Mucosa of stomach (tissue), 1 donor: ENCODE measurements around the gene NCAPD2.

ENCODE experiments used
- H3K27me3 ChIP-seq: one replicate; pipeline ENCODE4 v1.7.0; 2013; ENCODE audit warnings: mild to moderate bottlenecking, low read length; ENCODE audit not compliant: control insufficient read depth, insufficient read depth
- H3K36me3 ChIP-seq: one replicate; pipeline ENCODE4 v1.7.0; 2013; ENCODE audit warnings: low read length; ENCODE audit not compliant: control insufficient read depth, insufficient read depth
- H3K4me1 ChIP-seq: one replicate; pipeline ENCODE4 v1.7.0; 2013; ENCODE audit warnings: mild to moderate bottlenecking, low read length; ENCODE audit not compliant: control insufficient read depth, insufficient read depth
- H3K4me3 ChIP-seq: one replicate; pipeline ENCODE4 v1.7.0; 2013; ENCODE audit warnings: low read length
- H3K9ac ChIP-seq: one replicate; pipeline ENCODE4 v1.7.0; 2013; ENCODE audit warnings: mild to moderate bottlenecking, low read length, moderate library complexity
- H3K9me3 ChIP-seq: one replicate; pipeline ENCODE4 v1.7.0; 2013; ENCODE audit warnings: mild to moderate bottlenecking, low read length, moderate library complexity; ENCODE audit not compliant: control insufficient read depth
- donor health status: Pancreatic carcinoma.

NCAPD2 gene, protein sequence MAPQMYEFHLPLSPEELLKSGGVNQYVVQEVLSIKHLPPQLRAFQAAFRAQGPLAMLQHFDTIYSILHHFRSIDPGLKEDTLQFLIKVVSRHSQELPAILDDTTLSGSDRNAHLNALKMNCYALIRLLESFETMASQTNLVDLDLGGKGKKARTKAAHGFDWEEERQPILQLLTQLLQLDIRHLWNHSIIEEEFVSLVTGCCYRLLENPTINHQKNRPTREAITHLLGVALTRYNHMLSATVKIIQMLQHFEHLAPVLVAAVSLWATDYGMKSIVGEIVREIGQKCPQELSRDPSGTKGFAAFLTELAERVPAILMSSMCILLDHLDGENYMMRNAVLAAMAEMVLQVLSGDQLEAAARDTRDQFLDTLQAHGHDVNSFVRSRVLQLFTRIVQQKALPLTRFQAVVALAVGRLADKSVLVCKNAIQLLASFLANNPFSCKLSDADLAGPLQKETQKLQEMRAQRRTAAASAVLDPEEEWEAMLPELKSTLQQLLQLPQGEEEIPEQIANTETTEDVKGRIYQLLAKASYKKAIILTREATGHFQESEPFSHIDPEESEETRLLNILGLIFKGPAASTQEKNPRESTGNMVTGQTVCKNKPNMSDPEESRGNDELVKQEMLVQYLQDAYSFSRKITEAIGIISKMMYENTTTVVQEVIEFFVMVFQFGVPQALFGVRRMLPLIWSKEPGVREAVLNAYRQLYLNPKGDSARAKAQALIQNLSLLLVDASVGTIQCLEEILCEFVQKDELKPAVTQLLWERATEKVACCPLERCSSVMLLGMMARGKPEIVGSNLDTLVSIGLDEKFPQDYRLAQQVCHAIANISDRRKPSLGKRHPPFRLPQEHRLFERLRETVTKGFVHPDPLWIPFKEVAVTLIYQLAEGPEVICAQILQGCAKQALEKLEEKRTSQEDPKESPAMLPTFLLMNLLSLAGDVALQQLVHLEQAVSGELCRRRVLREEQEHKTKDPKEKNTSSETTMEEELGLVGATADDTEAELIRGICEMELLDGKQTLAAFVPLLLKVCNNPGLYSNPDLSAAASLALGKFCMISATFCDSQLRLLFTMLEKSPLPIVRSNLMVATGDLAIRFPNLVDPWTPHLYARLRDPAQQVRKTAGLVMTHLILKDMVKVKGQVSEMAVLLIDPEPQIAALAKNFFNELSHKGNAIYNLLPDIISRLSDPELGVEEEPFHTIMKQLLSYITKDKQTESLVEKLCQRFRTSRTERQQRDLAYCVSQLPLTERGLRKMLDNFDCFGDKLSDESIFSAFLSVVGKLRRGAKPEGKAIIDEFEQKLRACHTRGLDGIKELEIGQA (N-terminal part only)

DNA sequence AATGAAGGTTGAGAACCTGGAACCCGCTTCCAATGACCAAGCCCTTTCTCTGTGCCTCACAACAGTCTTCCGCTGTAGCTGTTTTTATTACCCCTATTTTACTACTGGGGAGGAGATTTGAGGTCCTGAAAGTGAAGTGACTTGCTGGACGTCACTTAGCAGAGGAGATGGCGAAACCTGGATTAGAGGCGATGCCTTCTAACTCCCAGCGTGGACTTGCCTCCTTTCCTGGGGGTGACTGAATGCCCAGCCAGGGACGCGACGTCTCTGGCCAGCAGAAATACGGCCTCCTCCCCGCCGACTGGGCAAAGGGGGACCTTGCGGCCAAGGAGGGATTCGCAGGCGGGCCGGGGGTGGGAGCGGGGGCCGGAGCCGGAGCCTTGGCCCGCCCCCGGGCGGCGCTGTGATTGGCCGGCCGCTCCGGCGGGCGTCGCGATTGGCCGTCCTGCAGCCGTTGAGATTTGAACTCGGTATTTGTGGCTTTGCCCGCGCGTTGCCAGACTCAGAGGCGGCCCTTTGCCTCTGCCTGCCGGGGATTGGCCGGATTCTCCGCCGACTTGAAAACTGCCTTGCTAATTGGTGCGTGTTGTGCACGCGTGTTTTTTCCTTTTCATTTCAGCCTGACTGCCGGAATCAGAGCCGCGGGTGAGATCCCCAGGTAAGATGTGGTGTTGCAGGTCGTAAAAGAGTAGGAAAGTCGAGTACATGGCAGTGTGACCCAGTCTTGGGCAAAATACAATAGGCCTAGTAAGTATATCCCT is at the start of gene NCAPD2:
NCAPD2 (plus strand) TSS at position 606 of the 761 bp plus-strand sequence. CDS start 997 bp downstream, outside the sequence.
- Histone ChIP-seq H3K36me3 (no peaks in the 10 kb centered on the region), H3K4me1 (peaks cover 14% of the 10 kb centered on the region), H3K4me3 (peak within 1 kb of the TSS; percentile 99), H3K9ac (peak within 1 kb of the TSS; percentile 98), H3K27me3 (no peaks in the 10 kb centered on the region), H3K9me3 (no peaks in the 10 kb centered on the region)

DNA sequence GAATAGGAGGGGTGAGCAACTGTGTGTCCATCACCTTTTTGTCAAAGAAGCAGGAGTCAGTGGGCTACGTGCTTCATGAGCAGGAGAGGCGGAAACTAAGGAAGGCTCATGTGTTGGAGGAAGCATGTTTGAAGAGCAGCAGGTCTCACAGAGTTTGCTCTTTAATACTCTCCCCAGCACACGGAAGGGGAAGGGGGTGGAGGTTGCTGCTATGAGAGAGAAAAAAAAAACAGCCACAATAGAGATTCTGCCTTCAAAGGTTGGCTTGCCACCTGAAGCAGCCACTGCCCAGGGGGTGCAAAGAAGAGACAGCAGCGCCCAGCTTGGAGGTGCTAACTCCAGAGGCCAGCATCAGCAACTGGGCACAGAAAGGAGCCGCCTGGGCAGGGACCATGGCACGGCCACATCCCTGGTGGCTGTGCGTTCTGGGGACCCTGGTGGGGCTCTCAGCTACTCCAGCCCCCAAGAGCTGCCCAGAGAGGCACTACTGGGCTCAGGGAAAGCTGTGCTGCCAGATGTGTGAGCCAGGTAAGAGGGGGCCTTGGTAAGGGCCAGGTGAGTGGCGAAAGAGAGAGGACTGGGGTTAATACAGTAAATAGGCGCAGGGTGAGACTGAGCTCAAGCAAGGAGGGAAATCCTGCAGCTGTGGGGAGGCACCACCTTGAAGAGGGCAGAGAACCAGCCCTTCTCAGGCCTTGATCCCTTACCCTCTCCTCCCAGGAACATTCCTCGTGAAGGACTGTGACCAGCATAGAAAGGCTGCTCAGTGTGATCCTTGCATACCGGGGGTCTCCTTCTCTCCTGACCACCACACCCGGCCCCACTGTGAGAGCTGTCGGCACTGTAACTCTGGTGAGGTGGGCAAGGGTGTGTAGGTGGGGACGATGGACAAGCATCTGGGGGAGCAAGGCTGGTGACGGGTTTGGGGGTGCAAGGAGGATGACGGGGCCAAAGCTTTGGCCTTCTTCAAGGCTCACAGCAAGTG is 48.9 kb upstream of the NCAPD2 start, which contains the start of gene CD27:
CD27 (plus strand) TSS at position 252 of the 985 bp plus-strand sequence; CDS start at position 393, 141 bp downstream.
- no peak within 1 kb of the TSS for H3K4me3 ChIP-seq
- H3K9ac ChIP-seq, result no peak within 1 kb of the TSS
- no peaks in the 10 kb centered on the region for H3K9me3 ChIP-seq
- H3K36me3 ChIP-seq, result no peaks in the 10 kb centered on the region
- H3K27me3 ChIP-seq, result no peaks in the 10 kb centered on the region
- H3K4me1 ChIP-seq, result peaks cover under 1% of the 10 kb centered on the region

DNA sequence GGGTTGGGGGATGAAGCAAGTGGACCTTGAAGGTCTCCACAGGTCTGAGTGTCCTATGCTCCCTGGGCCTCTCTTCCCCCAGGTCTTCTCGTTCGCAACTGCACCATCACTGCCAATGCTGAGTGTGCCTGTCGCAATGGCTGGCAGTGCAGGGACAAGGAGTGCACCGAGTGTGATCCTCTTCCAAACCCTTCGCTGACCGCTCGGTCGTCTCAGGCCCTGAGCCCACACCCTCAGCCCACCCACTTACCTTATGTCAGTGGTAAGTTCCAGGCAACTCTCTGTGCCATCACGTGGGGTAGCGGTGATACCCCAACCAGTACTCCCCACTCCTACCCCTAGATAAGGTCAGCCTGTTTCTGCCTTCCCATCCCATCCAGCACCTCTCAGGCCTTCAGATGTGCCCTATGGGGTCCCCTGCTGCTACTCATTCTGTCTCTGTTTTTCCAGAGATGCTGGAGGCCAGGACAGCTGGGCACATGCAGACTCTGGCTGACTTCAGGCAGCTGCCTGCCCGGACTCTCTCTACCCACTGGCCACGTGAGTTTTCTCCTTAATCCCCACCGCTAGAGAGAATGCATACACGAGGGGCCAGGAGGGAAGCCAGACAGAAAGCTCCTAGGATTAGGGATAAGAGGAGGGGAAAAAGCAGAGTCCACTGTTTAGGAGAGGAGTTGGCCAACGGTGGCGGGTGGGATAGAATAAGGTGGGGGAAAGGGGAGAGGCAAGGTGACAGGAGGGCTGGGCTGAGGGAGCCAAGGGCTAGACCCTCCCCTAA is 43.6 kb upstream of the NCAPD2 start:
- peak overlapping the region; percentile 80 for H3K4me3 ChIP-seq
- H3K9ac ChIP-seq, result peak overlapping the region; percentile 95
- H3K4me1 ChIP-seq, result peaks cover 22% of the 10 kb centered on the region
- H3K27me3 ChIP-seq, result no peaks in the 10 kb centered on the region
- peaks cover 7% of the 10 kb centered on the region for H3K36me3 ChIP-seq
- H3K9me3 ChIP-seq, result no peaks in the 10 kb centered on the region

DNA sequence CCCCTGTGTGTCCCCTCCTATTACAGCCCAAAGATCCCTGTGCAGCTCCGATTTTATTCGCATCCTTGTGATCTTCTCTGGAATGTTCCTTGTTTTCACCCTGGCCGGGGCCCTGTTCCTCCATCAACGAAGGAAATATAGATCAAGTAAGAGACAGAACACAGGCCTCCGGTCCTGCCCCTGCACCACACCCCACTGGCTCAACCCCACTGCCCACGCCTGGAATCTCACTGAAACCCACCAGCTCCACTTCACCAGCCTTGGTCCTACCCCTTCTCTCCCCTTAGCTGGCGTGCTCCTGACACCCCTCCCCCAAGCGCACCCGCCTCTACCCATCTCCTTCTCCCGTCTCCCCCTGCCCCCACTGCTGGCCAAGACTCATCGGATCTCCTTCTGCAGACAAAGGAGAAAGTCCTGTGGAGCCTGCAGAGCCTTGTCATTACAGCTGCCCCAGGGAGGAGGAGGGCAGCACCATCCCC is 43.0 kb upstream of the NCAPD2 start:
- Histone ChIP-seq H3K9ac (peak overlapping the region; percentile 95), H3K4me1 (peaks cover 22% of the 10 kb centered on the region), H3K27me3 (no peaks in the 10 kb centered on the region), H3K9me3 (no peaks in the 10 kb centered on the region), H3K36me3 (peaks cover 7% of the 10 kb centered on the region), H3K4me3 (peak overlapping the region; percentile 80)

DNA sequence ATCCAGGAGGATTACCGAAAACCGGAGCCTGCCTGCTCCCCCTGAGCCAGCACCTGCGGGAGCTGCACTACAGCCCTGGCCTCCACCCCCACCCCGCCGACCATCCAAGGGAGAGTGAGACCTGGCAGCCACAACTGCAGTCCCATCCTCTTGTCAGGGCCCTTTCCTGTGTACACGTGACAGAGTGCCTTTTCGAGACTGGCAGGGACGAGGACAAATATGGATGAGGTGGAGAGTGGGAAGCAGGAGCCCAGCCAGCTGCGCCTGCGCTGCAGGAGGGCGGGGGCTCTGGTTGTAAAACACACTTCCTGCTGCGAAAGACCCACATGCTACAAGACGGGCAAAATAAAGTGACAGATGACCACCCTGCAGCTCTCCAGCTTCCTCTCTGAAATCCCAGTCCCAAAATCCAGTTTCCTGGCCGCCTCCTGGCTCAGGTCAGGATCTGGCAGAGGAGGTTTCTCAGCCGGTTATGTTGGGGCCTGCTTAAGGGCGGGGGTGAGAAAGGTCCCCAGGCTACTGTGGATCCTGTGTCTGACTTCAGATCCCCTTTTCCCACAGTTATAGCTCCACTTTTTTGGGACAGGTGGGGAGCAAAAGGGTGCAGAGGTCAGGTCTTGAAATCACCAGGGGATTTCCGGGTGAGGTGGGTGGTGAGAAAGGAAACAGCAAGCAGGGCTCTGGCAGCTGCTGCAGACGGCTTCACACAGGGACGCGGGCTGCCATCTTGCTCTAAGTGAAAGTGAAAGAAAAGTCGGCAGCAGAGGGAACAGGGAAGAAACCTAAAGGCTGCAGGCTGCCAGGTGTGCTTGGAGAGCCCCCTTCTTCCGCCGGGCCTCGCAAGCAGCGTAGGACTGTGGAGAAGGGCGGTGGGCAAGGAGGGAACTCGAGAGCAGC is 42.3 kb upstream of the NCAPD2 start, which contains the start of gene TAPBPL:
TAPBPL (plus strand) TSS at position 695 of the 897 bp plus-strand sequence. CDS start 207 bp downstream, outside the sequence.
- H3K36me3 ChIP-seq, result peaks cover 7% of the 10 kb centered on the region
- H3K9ac ChIP-seq, result peak within 1 kb of the TSS; percentile 95
- H3K4me3 ChIP-seq, result peak within 1 kb of the TSS; percentile 80
- H3K9me3 ChIP-seq, result no peaks in the 10 kb centered on the region
- no peaks in the 10 kb centered on the region for H3K27me3 ChIP-seq
- peaks cover 22% of the 10 kb centered on the region for H3K4me1 ChIP-seq

DNA sequence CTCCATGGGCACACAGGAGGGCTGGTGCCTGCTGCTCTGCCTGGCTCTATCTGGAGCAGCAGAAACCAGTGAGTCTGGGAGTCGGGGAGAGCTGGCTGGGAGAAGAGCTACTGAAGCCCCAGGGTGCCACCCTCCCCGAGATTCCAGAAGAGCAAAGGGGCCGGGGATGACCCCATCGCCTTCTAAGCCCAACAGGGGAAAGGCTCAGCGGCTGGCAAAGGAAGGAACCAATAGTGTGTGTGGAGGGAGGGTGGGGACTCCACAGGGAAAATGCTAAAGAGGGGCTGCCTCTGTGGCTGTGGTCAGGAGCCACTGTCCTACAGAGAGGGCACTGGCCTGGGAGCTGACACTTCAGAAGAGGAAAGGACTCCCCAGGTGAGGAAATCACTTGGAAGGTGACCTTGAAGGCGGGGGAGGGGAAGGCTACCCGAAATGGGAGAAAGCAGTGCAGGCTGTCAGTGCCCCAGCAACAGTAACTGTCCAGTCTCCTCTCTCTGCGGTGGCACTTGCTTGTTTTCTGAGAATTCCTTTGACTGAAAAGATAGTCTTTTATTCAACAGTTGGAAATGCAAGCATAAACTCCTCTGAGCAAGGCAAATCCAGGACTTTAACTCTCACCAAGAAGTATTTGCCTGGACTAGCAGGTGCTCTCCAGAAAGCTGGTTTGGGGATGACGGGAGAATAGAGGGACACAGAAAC is 41.5 kb upstream of the NCAPD2 start:
- H3K9me3 ChIP-seq, result no peaks in the 10 kb centered on the region
- H3K27me3 ChIP-seq, result no peaks in the 10 kb centered on the region
- H3K9ac ChIP-seq, result peak overlapping the region; percentile 95
- H3K36me3 ChIP-seq, result peaks cover 8% of the 10 kb centered on the region
- peak overlapping the region; percentile 80 for H3K4me3 ChIP-seq
- peaks cover 22% of the 10 kb centered on the region for H3K4me1 ChIP-seq

DNA sequence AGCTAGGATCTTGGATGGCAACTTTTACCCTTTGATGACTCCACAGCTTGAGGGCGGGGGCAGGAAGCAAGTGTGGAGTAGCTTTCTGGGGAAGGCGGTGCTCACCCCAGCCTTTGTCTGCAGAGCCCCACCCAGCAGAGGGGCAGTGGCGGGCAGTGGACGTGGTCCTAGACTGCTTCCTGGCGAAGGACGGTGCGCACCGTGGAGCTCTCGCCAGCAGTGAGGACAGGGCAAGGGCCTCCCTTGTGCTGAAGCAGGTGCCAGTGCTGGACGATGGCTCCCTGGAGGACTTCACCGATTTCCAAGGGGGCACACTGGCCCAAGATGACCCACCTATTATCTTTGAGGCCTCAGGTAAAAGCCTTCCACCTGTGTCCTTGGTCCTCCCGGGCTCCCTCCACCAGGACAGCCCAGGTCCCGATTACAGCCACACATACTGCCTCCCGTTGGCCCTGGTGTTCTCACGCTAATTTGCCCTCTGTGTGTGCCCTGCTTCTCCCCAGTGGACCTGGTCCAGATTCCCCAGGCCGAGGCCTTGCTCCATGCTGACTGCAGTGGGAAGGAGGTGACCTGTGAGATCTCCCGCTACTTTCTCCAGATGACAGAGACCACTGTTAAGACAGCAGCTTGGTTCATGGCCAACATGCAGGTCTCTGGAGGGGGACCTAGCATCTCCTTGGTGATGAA is 40.8 kb upstream of the NCAPD2 start:
- Histone ChIP-seq H3K9me3 (no peaks in the 10 kb centered on the region), H3K36me3 (peaks cover 14% of the 10 kb centered on the region), H3K9ac (peak overlapping the region; percentile 95), H3K4me3 (peak overlapping the region; percentile 80), H3K27me3 (no peaks in the 10 kb centered on the region), H3K4me1 (peaks cover 22% of the 10 kb centered on the region)

DNA sequence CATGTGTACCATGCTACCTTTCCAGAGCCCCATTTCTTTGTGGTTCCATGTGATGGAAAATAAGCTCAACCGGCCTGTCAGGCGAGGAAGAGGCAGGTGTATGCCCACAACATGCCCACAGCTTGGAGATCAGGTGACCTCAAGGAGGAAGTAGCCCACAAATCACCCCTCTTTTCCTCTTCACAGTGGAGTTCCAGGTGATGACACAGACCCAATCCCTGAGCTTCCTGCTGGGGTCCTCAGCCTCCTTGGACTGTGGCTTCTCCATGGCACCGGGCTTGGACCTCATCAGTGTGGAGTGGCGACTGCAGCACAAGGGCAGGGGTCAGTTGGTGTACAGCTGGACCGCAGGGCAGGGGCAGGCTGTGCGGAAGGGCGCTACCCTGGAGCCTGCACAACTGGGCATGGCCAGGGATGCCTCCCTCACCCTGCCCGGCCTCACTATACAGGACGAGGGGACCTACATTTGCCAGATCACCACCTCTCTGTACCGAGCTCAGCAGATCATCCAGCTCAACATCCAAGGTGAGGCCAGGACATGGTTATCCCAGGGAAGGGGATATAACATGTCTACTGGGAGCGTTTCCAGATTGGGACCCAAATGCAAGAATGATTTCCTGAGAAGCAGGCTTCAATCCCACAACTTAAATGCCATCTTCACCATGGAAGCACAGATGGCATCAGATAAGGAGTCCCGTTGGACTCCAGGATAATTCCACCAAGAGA is 36.5 kb upstream of the NCAPD2 start:
- H3K9me3 ChIP-seq, result no peaks in the 10 kb centered on the region
- H3K4me1 ChIP-seq, result peaks cover 19% of the 10 kb centered on the region
- H3K36me3 ChIP-seq, result peaks cover 38% of the 10 kb centered on the region
- no peak overlapping the region for H3K9ac ChIP-seq
- no peak overlapping the region for H3K4me3 ChIP-seq
- H3K27me3 ChIP-seq, result no peaks in the 10 kb centered on the region
